Measurements from ENCODE around the gene TXK.

- TF ChIP-seq CTCF (IDR thresholded peaks at IDR 0.05) (no peak), POLR2A (IDR thresholded peaks at IDR 0.05) (no peak), POLR2AphosphoS5 (IDR thresholded peaks at IDR 0.05) (no peak)
Observed at GRCh38 chr4:48122756-48123155, 11.3 kb downstream of the TXK start.

Measured in prostate gland (tissue), 2 donors.